Endodermal cell (in vitro differentiated cells): ENCODE measurements around the gene ASPSCR1. TPM values are rescaled to one million over a fixed set of nuclear protein-coding genes. Genes with fewer than 3 reads are reported as not detected.

Experiments
- DNase-seq: peaks from one replicate; pipeline ENCODE4 v3.0.0-alpha.2; 2017
- H3K27ac ChIP-seq: 2 replicates; pipeline ENCODE4 v1.5.1; 2013; ENCODE audit warnings: mild to moderate bottlenecking, low read depth, low read length, moderate library complexity
- H3K27me3 ChIP-seq: 2 replicates; pipeline ENCODE4 v1.6.1; 2013; ENCODE audit warnings: mild to moderate bottlenecking, low read length, moderate library complexity; ENCODE audit not compliant: insufficient read depth, control insufficient read depth, poor library complexity, severe bottlenecking
- H3K36me3 ChIP-seq: 2 replicates; pipeline ENCODE4 v1.7.0; 2013; ENCODE audit warnings: mild to moderate bottlenecking, low read length, moderate library complexity; ENCODE audit not compliant: control insufficient read depth, insufficient read depth
- H3K4me1 ChIP-seq: one replicate; pipeline ENCODE4 v1.7.0; 2013; ENCODE audit warnings: low read length; ENCODE audit not compliant: control insufficient read depth, insufficient read depth
- H3K4me3 ChIP-seq: 2 replicates; pipeline ENCODE4 v1.5.1; 2013; ENCODE audit warnings: mild to moderate bottlenecking, low read length, moderate library complexity
- H3K9ac ChIP-seq: 2 replicates; pipeline ENCODE4 v1.6.1; 2013; ENCODE audit warnings: mild to moderate bottlenecking, low read length, moderate library complexity; ENCODE audit not compliant: poor library complexity, severe bottlenecking; ENCODE audit errors: extremely low read depth
- H3K9me3 ChIP-seq: 2 replicates; pipeline ENCODE4 v1.6.1; 2013; ENCODE audit warnings: mild to moderate bottlenecking, low read length, moderate library complexity; ENCODE audit not compliant: control insufficient read depth
- H3K27ac Mint-ChIP-seq: 2 replicates; pipeline ENCODE4 v1.8.0; 2020; ENCODE audit warnings: mixed read lengths
- H3K27me3 Mint-ChIP-seq: 2 replicates; pipeline ENCODE4 v1.8.0; 2021; ENCODE audit warnings: mild to moderate bottlenecking, mixed read lengths; ENCODE audit not compliant: insufficient read depth
- H3K36me3 Mint-ChIP-seq: 2 replicates; pipeline ENCODE4 v1.8.0; 2020; ENCODE audit warnings: low read depth, mixed read lengths
- H3K4me1 Mint-ChIP-seq: 2 replicates; pipeline ENCODE4 v1.8.0; 2020; ENCODE audit warnings: mixed read lengths
- H3K4me3 Mint-ChIP-seq: 2 replicates; pipeline ENCODE4 v1.8.0; 2020; ENCODE audit warnings: mild to moderate bottlenecking, moderate library complexity, mixed read lengths
- H3K9me3 Mint-ChIP-seq: 2 replicates; pipeline ENCODE4 v1.8.0; 2020; ENCODE audit warnings: mild to moderate bottlenecking, mixed read lengths
- CTCF ChIP-seq: fragments of 200-600 bp; sonication (generic); conservative IDR thresholded peaks from 2 replicates; pipeline ENCODE4 v1.5.0; 2021; ENCODE audit warnings: antibody characterized with exemption, mild to moderate bottlenecking
- WGBS, 2 experiments: methylation state at CpG; one replicate each; pipeline versions ENCODE4 v1.1.5 to v1.1.7; 2013; ENCODE audit warnings: missing lambda C conversion rate in 2 of 2, mixed read lengths in 1 of 2; ENCODE audit not compliant: insufficient coverage in 1 of 2, insufficient read length in 1 of 2; 5-methylcytosine and 5-hydroxymethylcytosine counted together
- total RNA-seq, 2 donors: library from RNA; stranded (reverse); fragmentation: NEBNext Ultra II Directional in 1 of 2; extraction: Animal tissue kit (Norgen Biotek cat#: 25700) in 1 of 2; gene quantifications; 2 replicates in 1 of 2; 3 replicates in 1 of 2; pipeline ENCODE4 v1.2.1, GENCODE V29; 2021

The ASPSCR1 gene
- total RNA-seq, 2 donors from 2014 or later = 50.8 to 65.4 TPM

DNA sequence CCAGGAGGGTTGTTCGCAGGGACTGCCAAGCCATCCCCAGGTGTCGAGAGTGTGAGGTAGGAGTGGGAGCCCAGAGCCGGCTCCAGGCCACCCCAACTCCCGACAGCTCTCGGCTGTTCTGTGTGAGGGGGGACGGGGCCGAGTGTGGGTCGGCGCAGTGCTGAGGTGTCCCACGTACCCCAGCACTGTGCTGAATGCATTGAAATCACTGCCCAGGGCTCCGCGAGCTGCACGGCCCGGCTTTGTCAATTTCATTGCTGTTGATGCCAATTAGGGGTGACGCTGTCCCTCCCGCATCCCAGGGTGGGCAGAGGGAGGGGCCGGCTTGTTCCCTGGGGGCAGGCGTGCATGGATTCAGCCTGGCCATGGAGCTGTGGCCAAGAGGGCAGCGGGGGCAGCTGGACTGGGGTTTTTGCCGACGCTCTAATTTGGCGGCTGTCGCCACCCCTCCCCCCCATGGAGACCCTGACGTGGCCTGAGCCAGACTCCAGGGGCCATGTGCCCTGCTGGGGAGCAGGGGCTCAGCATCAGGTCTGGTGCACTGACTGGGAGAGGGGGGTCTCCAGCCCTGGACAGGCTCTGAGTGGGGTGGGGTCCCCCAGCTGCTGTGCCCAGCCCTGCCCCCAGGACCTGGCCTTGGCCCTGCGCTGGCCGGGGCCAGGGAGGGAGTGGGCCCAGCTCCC lies 31.0 kb downstream of the ASPSCR1 start:
- H3K27me3 ChIP-seq = no peaks in the 10 kb centered on the region
- H3K4me3 Mint-ChIP-seq = no peak overlapping the region
- no peaks in the 10 kb centered on the region for H3K9me3 Mint-ChIP-seq
- no peak overlapping the region for H3K27ac ChIP-seq
- TF ChIP-seq CTCF = no peak
- no peaks in the 10 kb centered on the region for H3K4me1 ChIP-seq
- 95% methylated on average over 20 to 26 of the region's 26 CpGs for WGBS, 2 experiments
- H3K36me3 ChIP-seq = no peaks in the 10 kb centered on the region
- H3K36me3 Mint-ChIP-seq = no peaks in the 10 kb centered on the region
- H3K27me3 Mint-ChIP-seq = no peaks in the 10 kb centered on the region
- H3K9ac ChIP-seq = no peak overlapping the region
- no peaks in the 10 kb centered on the region for H3K9me3 ChIP-seq
- DNase-seq = no peak
- H3K4me1 Mint-ChIP-seq = no peaks in the 10 kb centered on the region
- H3K4me3 ChIP-seq = no peak overlapping the region
- H3K27ac Mint-ChIP-seq = no peak overlapping the region

- Histone ChIP-seq H3K4me1 (no peaks in the 10 kb centered on the region), H3K27ac (no peak overlapping the region), H3K4me3 (no peak overlapping the region), H3K27me3 (no peaks in the 10 kb centered on the region), H3K9me3 (no peaks in the 10 kb centered on the region), H3K36me3 (no peaks in the 10 kb centered on the region), H3K9ac (no peak overlapping the region)
- Mint-ChIP-seq H3K27ac (no peak overlapping the region), H3K27me3 (no peaks in the 10 kb centered on the region), H3K36me3 (no peaks in the 10 kb centered on the region), H3K9me3 (no peaks in the 10 kb centered on the region), H3K4me3 (no peak overlapping the region), H3K4me1 (no peaks in the 10 kb centered on the region)
- no peak for TF ChIP-seq CTCF
- 94 to 95% methylated on average over 18 to 28 of the region's 28 CpGs for WGBS, 2 experiments
- no peak for DNase-seq
These were observed 31.5 kb downstream of the ASPSCR1 start for GRCh38 chr17:82008941-82009405.

DNA sequence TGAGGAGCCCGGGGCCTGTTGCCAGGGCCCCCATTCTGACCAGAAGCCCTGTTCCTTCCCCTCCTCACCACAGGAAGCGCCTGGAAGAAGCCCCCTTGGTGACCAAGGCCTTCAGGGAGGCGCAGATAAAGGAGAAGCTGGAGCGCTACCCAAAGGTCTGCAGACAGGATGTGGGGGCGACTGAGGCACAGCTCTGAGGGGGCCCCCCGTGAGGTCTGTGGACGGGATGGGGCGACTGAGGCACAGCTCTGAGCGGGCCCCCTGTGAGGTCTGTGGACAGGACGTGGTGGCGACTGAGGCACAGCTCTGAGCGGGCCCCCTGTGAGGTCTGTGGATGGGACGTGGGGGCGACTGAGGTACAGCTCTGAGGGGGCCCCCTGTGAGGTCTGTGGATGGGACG lies 32.0 kb downstream of the ASPSCR1 start:
- TF ChIP-seq CTCF = no peak
- Histone ChIP-seq H3K36me3 (no peaks in the 10 kb centered on the region), H3K27me3 (no peaks in the 10 kb centered on the region), H3K4me3 (no peak overlapping the region), H3K9me3 (no peaks in the 10 kb centered on the region), H3K4me1 (no peaks in the 10 kb centered on the region), H3K9ac (no peak overlapping the region), H3K27ac (no peak overlapping the region)
- H3K36me3 Mint-ChIP-seq = no peaks in the 10 kb centered on the region
- H3K4me3 Mint-ChIP-seq = no peak overlapping the region
- DNase-seq = no peak
- no peaks in the 10 kb centered on the region for H3K4me1 Mint-ChIP-seq
- WGBS, 2 experiments = 94 to 97% methylated on average over 6 to 15 of the region's 15 CpGs
- no peak overlapping the region for H3K27ac Mint-ChIP-seq
- no peaks in the 10 kb centered on the region for H3K9me3 Mint-ChIP-seq
- no peaks in the 10 kb centered on the region for H3K27me3 Mint-ChIP-seq
